ENCODE measurements around the gene WDR59.

GRCh38 chr16:74844041-74844980, 140.6 kb downstream of the WDR59 start:
- no peak for TF ChIP-seq GATA2 (IDR thresholded peaks at IDR 0.05; ENCODE audit: low read depth, low read length)
- TF ChIP-seq GATA3 (IDR thresholded peaks at IDR 0.05; ENCODE audit: low read depth, low read length) = no peak
